SK-N-SH treated with all-trans-retinoic acid at 6 μM for 48 hours (cell line): ENCODE measurements around the gene STK4.

Experiments used
- BACH2 ChIP-seq: fragments of 250-450 bp; sonication (Bioruptor Pico); IDR thresholded peaks from 2 replicates; pipeline ENCODE4 v1.9.0; 2021; ENCODE audit warnings: mild to moderate bottlenecking, borderline replicate concordance
- CREB5 ChIP-seq: fragments of 250-450 bp; sonication (Bioruptor Pico); IDR thresholded peaks from 2 replicates; pipeline ENCODE4 v1.5.1; 2020; ENCODE audit warnings: low read depth, mild to moderate bottlenecking, moderate library complexity
- ESRRG ChIP-seq: fragments of 250-450 bp; sonication (Bioruptor Pico); IDR thresholded peaks from 2 replicates; pipeline ENCODE4 v1.6.1; 2021; ENCODE audit warnings: mild to moderate bottlenecking
- PPARA ChIP-seq: fragments of 250-450 bp; sonication (Bioruptor Pico); IDR thresholded peaks from 2 replicates; pipeline ENCODE4 v1.5.0; 2020; ENCODE audit warnings: mild to moderate bottlenecking, borderline replicate concordance
- TF ChIP-seq, protein P1 (sequence below): fragments of 250-450 bp; sonication (Bioruptor Pico); IDR thresholded peaks from 2 replicates; pipeline ENCODE4 v1.8.0; 2020; ENCODE audit warnings: mild to moderate bottlenecking, moderate library complexity, borderline replicate concordance
- TF ChIP-seq, protein P2 (sequence below): fragments of 250-450 bp; sonication (Bioruptor Pico); IDR thresholded peaks from 2 replicates; pipeline ENCODE4 v1.5.0; 2020; ENCODE audit warnings: mild to moderate bottlenecking, moderate library complexity

DNA sequence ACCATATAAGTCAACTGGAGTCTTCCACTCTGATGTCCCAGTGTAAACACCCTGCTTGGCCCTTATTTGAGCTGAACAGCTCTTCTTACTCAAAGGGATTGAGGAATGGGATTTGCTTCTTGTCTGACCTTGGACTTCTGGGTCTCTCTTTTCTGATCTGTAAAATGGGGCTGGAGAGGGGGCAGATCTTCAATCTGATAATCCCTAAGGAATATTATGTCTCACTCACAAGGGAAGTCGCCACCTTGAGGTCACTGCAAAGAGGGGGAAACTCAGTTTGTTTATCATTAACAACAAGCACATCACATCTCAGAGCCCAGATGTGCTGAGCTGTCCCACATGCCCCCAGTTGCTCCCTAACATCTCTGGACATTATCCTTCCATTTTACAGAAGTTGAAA lies 119.6 kb downstream of the STK4 start:
- TF ChIP-seq BACH2 (CRISPR knock-in tag) (no peak), ESRRG (CRISPR knock-in tag) (no peak), CREB5 (no peak), PPARA (CRISPR knock-in tag) (no peak)
- TF ChIP-seq, protein P1, sequence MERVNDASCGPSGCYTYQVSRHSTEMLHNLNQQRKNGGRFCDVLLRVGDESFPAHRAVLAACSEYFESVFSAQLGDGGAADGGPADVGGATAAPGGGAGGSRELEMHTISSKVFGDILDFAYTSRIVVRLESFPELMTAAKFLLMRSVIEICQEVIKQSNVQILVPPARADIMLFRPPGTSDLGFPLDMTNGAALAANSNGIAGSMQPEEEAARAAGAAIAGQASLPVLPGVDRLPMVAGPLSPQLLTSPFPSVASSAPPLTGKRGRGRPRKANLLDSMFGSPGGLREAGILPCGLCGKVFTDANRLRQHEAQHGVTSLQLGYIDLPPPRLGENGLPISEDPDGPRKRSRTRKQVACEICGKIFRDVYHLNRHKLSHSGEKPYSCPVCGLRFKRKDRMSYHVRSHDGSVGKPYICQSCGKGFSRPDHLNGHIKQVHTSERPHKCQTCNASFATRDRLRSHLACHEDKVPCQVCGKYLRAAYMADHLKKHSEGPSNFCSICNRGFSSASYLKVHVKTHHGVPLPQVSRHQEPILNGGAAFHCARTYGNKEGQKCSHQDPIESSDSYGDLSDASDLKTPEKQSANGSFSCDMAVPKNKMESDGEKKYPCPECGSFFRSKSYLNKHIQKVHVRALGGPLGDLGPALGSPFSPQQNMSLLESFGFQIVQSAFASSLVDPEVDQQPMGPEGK (CRISPR knock-in tag): no peak
- TF ChIP-seq, protein P2, sequence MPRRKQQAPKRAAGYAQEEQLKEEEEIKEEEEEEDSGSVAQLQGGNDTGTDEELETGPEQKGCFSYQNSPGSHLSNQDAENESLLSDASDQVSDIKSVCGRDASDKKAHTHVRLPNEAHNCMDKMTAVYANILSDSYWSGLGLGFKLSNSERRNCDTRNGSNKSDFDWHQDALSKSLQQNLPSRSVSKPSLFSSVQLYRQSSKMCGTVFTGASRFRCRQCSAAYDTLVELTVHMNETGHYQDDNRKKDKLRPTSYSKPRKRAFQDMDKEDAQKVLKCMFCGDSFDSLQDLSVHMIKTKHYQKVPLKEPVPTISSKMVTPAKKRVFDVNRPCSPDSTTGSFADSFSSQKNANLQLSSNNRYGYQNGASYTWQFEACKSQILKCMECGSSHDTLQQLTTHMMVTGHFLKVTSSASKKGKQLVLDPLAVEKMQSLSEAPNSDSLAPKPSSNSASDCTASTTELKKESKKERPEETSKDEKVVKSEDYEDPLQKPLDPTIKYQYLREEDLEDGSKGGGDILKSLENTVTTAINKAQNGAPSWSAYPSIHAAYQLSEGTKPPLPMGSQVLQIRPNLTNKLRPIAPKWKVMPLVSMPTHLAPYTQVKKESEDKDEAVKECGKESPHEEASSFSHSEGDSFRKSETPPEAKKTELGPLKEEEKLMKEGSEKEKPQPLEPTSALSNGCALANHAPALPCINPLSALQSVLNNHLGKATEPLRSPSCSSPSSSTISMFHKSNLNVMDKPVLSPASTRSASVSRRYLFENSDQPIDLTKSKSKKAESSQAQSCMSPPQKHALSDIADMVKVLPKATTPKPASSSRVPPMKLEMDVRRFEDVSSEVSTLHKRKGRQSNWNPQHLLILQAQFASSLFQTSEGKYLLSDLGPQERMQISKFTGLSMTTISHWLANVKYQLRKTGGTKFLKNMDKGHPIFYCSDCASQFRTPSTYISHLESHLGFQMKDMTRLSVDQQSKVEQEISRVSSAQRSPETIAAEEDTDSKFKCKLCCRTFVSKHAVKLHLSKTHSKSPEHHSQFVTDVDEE (CRISPR knock-in tag): no peak
